Esophagus squamous epithelium (tissue), 5 donors: Measurements from ENCODE around the gene RIPK1. TPM values are rescaled to one million over a fixed set of nuclear protein-coding genes. Genes with fewer than 3 reads are reported as not detected.
"Not testable (repeated sequence)": the region's sequence is repeated elsewhere in the genome, so short reads cannot be mapped to it uniquely, and the experiment has no call there.

Experiments
- DNase-seq: peaks from one replicate; lab custom pipeline; 2025; lab: John Stamatoyannopoulos, UW
- H3K27ac ChIP-seq, 4 donors: fragments of 200-600 bp; sonication (generic); one replicate each; pipeline ENCODE4 v1.5.1; 2016 to 2019; ENCODE audit warnings: mild to moderate bottlenecking in 1 of 4
- H3K27me3 ChIP-seq, 4 donors: fragments of 200-600 bp; sonication (generic); 1 replicate in 3 of 4; 2 replicates in 1 of 4; pipeline versions ENCODE4 v1.5.1 to v1.6.0; 2017 to 2021; ENCODE audit warnings: antibody characterized with exemption in 1 of 4
- H3K36me3 ChIP-seq, 3 donors: fragments of 200-600 bp; sonication (generic); one replicate each; pipeline ENCODE4 v1.5.1; 2016 to 2019
- H3K4me1 ChIP-seq, 3 donors: fragments of 200-600 bp; sonication (generic); one replicate each; pipeline ENCODE4 v1.5.1; 2017 to 2019
- H3K4me3 ChIP-seq, 4 donors: fragments of 200-600 bp; sonication (generic); 1 replicate in 3 of 4; 2 replicates in 1 of 4; pipeline ENCODE4 v1.5.1; 2016 to 2019; ENCODE audit warnings: mild to moderate bottlenecking in 2 of 4, moderate library complexity in 1 of 4
- H3K9me3 ChIP-seq, 3 donors: fragments of 200-600 bp; sonication (generic); one replicate each; pipeline ENCODE4 v1.5.1; 2016 to 2019
- CTCF ChIP-seq, 6 experiments: fragments of 450-650 bp in 4 of 6; fragments of 200-600 bp in 2 of 6; sonication (generic) in 2 of 6; IDR thresholded peaks; one replicate each; pipeline ENCODE4 v1.5.1; 2016 to 2019; ENCODE audit warnings: antibody characterized with exemption in 6 of 6, mild to moderate bottlenecking in 4 of 6, moderate library complexity in 4 of 6
- POLR2A ChIP-seq, 4 donors: fragments of 450-650 bp; IDR thresholded peaks; one replicate each; pipeline ENCODE4 v1.6.1; 2017; ENCODE audit warnings: antibody characterized with exemption in 4 of 4, mild to moderate bottlenecking in 4 of 4, moderate library complexity in 3 of 4
- WGBS, 2 donors: methylation state at CpG; one replicate each; pipeline ENCODE4 v1.1.5; 2018; 5-methylcytosine and 5-hydroxymethylcytosine counted together
- intact Hi-C: fragments of 100-400 bp; cut with DNase I; formaldehyde crosslinking; loops from one replicate; pipeline ENCODE4 v1.15.0; 2022
- total RNA-seq, 4 donors: library from RNA; depleted of rRNA; stranded (reverse); fragments of >200 nt; gene quantifications; one replicate each; pipeline ENCODE4 v1.1.0, GENCODE V29; 2016
- donor health status: DM: yes; HTN: yes; CAD: no.

Gene RIPK1
- total RNA-seq, 4 donors from 2014 or later = 17.7 to 25.7 (median 20.9) TPM

GRCh38 chr6:3151691-3152090, 83.4 kb downstream of the RIPK1 start:
- H3K27ac ChIP-seq = no peak overlapping the region
- WGBS, 2 donors = 70% methylated on average over 5 of the region's 5 CpGs
- peaks cover 0 to 3% (median 0%) of the 10 kb centered on the region in 3 donors for H3K9me3 ChIP-seq
- no peak for DNase-seq
- peaks cover 0 to 55% (median 4%) of the 10 kb centered on the region in 3 donors for H3K36me3 ChIP-seq
- intact Hi-C loops = no loop called here
- TF ChIP-seq POLR2A (IDR thresholded peaks at IDR 0.05) (no peak), CTCF (IDR thresholded peaks at IDR 0.05) (no peak)
- H3K4me1 ChIP-seq = peaks cover 0 to 17% (median 2%) of the 10 kb centered on the region in 3 donors
- H3K4me3 ChIP-seq = no peak overlapping the region
- H3K27me3 ChIP-seq = no peaks in the 10 kb centered on the region

DNA sequence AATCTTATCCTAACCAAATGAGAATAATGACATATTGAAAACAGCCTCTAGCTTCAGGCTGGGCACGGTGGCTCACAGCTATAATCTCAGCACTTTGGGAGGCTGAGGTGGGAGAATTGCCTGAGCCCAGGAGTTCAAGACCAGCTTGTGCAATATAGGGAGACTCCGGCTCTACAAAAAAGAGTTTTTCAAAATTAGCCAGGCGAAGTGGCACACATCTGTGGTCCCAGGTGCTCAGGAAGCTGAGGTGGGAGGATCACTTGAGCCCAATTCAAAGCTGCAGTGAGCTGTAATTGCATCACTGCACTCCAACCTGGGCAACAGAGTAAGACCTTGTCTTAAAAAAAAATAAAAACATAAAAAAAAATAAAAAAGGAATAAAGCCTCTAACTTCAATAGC, 84.4 kb downstream of the RIPK1 start:
- TF ChIP-seq POLR2A (IDR thresholded peaks at IDR 0.05) = no peak
- TF ChIP-seq CTCF (IDR thresholded peaks at IDR 0.05) = no peak
- intact Hi-C loops = no loop called here

GRCh38 chr6:3155416-3155815, 87.1 kb downstream of the RIPK1 start:
- H3K4me3 ChIP-seq, H3K9me3 ChIP-seq, H3K27me3 ChIP-seq, DNase-seq, intact Hi-C loops: not testable (repeated sequence)
- WGBS, 2 donors = 61 to 73% methylated on average over 3 to 4 of the region's 6 CpGs
- H3K36me3 ChIP-seq = peaks cover 0 to 28% (median 0%) of the 10 kb centered on the region in 3 donors
- H3K4me1 ChIP-seq = peaks cover 0 to 49% (median 10%) of the 10 kb centered on the region in 3 donors
- H3K27ac ChIP-seq = peak overlapping the region in 3 of 4 donors; percentile 21 to 30 (median 29)

More for the DNA sequence above, 84.4 kb downstream of the RIPK1 start:
- Histone ChIP-seq H3K36me3 (peaks cover 0 to 51% (median 4%) of the 10 kb centered on the region in 3 donors), H3K27me3 (no peaks in the 10 kb centered on the region), H3K4me1 (peaks cover 0 to 22% (median 3%) of the 10 kb centered on the region in 3 donors), H3K27ac (no peak overlapping the region), H3K4me3 (no peak overlapping the region), H3K9me3 (peaks cover 0 to 3% (median 0%) of the 10 kb centered on the region in 3 donors)
- WGBS, 2 donors = 77 to 95% methylated on average over 2 to 3 of the region's 3 CpGs
- no peak for DNase-seq

- DNase-seq, H3K9me3 ChIP-seq, intact Hi-C loops, H3K27me3 ChIP-seq: not testable (repeated sequence)
- WGBS, 2 donors = 20 to 21% methylated on average over 11 to 13 of the region's 32 CpGs
- peak overlapping the region; percentile 93 to 100 (median 96) for H3K27ac ChIP-seq
- H3K4me3 ChIP-seq = peak overlapping the region; percentile 80 to 99 (median 84)
- H3K36me3 ChIP-seq = peaks cover 0 to 27% (median 0%) of the 10 kb centered on the region in 3 donors
- H3K4me1 ChIP-seq = peaks cover 0 to 55% (median 10%) of the 10 kb centered on the region in 3 donors
Observed at GRCh38 chr6:3156184-3157130, 88.2 kb downstream of the RIPK1 start.

DNA sequence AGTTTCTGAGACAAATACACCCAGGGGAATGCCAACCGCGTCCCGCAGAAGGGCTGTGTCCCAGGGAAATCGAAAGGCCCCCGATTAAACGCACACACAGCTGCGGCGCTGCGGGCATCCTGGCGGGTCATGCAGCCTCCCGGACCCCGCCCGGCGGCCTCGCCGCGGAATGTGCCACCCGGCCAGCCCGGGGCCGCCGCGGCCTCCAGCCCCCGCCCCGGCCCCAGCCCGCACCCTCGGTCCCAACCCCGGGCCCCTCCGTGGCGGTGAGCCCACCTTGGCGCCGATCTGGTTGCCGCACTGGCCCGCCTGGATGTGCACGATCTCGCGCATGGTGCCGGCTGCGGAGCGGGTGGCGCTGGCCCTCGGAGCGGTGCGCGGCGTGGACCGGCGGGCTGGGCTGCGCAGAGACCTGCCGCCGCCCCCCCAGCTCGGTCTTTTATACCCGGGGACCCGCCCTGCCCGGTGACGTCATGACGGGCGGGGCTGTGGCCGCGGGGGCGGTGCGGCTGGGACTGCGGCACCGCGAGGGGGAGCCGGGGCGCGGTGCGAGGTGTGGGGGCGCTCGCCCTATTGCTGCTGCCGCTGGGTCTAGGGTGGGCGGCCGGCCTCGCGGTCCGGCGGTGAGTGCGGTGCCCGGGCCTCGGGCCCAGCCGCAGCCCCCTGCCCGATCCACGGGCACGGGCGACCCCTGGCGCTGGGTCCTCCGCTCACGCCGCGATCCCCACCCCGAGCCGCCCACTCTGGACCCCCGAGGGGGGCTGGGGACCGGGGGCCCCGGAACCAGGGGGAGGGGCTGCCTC, 89.0 kb downstream of the RIPK1 start, which contains the start of gene TUBB2A:
TUBB2A (minus strand) TSS at position 414 of the 803 bp plus-strand sequence; CDS start at position 333, 81 bp downstream.
- no peaks in the 10 kb centered on the region for H3K9me3 ChIP-seq
- H3K27me3 ChIP-seq = no peaks in the 10 kb centered on the region
- peak within 1 kb of the TSS; percentile 80 to 99 (median 84) for H3K4me3 ChIP-seq
- intact Hi-C loops = no loop called here
- peaks cover 0 to 25% (median 0%) of the 10 kb centered on the region in 3 donors for H3K36me3 ChIP-seq
- peak in 3 of 4 donors; percentile 77 to 99 (median 98) for TF ChIP-seq POLR2A (IDR thresholded peaks at IDR 0.05)
- TF ChIP-seq CTCF (IDR thresholded peaks at IDR 0.05) = peak; percentile 14 to 92 (median 70)
- DNase-seq = peak; percentile 33
- peaks cover 0 to 61% (median 10%) of the 10 kb centered on the region in 3 donors for H3K4me1 ChIP-seq
- 0% methylated on average over 2 of the region's 95 CpGs; no CpG with 5 or more reads in 1 of the 2 donors for WGBS, 2 donors
- H3K27ac ChIP-seq = peak within 1 kb of the TSS; percentile 93 to 100 (median 96)
